NCI-H446 treated with DMSO at 0.1 percent for 48 hours (cell line): ENCODE results near the gene CNPPD1.

Experiments
- DNase-seq: peaks from one replicate; lab custom pipeline; 2025; lab: John Stamatoyannopoulos, UW

Gene CNPPD1

DNA sequence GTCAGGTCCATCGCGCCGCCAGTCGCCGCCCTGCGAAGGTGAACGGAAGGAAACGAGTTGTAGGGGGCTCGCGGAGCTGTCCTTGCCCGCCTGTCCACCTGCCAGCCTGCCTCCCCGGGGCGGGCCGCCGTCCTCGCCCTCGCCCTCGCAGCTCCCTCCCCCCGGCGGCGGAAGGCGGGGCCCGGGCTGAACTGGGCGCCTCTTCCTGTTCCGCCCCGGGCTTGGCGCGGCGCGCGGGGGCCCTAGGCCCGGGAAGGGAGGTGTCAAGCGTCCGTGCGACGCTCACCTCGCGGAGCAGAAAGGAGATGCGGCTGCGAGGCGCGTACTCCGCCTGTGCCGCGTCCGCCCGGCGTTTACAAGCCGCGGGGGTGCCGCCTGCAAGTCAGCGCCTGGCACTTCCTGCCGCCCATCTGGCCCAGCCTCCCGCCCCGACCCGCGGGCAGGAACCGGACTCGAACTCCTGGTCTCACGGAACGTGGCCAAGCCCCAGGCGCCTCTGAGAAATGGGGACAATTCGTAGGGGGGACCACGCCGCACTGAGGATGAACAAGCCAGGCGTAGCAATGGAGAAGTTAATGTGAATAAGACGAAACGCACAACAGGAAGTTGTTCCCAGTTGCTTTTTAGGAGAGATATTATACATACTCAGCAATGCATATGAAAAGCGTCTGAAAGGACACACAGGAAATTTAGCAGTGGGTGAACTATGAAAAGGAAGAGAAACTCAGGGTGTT is at the start of gene CNPPD1:
Gene CNPPD1 (minus strand): TSS at position 108 of the 734 bp plus-strand sequence. CDS start 97 bp downstream, at position 11.
- peak; percentile 27 for DNase-seq

DNA sequence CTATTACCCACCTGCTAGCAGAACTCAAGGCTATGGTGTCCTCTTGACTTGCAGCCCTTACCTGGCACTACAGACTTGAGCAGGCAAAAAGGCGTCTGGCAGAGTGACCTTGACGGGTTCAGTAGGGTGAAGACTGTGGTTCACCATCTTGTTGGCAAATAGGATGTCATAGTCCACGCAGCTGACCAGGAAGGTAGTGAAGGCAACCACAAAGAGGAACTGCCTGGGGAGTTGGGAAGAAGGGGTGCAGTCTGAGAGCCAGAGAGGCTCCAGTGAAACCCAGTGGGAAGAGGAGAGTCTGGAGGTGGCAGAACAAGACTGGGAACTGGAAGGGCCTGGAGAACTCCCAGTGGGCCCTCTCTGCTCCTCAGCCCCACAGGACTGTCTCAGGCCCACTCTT is 48.6 kb upstream of the CNPPD1 start:
- no peak for DNase-seq

DNA sequence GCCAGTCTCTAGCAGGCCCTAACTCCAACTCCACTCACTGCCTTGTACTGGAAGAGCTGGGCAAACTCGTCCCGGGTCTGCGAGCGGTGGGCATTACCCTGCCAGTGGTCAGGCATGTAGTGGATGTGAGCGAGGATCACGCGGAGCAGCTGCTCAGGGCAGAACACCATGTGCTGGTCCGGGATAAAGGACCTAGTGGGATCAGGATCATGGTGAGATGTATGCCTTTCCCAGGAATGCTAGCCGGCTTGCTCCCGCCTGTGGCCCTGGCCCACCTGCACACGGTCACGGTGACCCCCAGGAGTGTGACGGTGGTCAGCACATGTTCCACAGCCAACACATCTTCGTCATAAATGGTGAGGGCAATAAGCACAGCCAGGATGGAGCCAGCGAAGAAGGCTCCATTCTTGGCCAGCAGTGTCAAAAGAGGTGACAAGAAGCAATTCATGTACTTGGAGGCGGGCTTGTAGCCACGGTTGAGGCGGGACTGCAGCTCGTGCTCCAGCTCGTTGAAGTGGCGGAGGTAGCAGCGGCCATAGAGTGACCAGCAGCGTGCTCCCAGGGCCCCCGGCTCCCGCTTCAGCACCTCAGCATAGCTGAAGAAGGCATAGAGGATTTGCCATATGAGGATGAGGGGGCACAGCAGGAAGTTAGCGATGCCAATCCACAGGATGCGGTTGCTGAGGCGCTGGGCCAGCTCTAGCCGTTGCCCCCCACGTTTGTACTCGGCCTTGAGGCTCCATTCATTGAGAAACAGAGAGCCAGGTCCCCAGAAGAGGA is 47.3 kb upstream of the CNPPD1 start:
- DNase-seq: no peak

DNA sequence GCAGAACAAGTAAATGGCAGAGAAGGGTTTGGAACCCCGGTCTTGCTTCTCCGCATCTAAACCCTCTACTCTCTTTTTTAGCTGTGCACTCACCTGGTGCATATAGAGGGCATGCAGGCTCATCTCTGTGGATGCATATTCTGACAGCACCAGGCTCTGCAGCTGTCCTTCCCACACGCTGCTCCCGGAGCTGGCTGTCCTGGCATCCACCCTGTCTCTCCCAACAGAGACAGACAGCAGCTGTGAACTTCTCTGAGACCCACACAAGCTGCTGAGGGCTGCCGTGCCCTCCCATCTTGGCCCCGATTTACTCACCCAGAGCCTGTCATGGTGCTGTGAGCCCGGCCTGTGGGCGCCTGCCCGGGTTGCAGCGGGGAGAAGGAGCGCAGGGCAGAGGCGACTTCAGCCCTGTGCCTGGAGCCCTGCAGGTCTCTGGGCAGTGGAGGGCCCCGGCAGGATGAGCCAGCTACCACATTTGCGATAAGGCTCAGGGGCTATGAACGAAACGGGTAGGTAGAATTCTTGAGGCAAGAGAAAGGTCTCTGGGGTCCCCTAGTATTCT is 45.3 kb upstream of the CNPPD1 start:
- DNase-seq: no peak

DNA sequence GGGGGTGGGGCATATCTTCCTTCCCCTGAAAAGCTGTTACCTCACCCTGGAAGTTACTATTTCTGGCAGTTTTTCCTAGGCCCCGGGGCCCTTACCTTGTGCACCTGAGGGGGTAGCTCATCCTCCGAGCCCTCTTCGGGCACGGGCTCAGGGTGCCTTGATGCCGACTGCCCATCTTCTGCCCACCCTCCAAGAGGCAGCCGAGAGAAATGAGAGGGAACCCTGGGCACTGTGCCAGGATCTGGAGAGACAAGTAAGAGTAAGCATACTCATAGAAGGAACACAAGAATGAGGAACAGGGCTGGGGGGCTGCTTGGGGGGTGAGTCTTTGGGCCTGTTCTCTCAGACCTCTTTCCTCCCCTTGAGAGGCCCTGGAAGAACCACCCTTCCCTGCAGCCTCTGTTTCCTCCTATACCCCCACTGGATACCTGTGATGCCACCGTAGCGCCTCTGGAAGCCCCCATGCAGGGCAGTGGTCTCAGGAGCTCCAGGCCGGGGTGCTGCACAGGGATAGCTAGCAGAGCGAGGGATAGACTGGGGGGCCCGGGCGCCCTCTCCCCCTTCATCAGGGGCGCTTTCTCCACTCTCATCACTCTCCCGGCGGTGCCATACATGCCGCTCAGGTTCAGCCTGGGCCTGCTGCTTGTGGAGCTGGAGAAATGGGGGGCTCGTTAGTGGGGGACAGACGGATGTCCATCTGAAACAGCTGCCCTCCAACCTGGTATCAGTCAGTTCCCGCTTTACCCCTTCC is 44.1 kb upstream of the CNPPD1 start:
- DNase-seq: no peak

DNA sequence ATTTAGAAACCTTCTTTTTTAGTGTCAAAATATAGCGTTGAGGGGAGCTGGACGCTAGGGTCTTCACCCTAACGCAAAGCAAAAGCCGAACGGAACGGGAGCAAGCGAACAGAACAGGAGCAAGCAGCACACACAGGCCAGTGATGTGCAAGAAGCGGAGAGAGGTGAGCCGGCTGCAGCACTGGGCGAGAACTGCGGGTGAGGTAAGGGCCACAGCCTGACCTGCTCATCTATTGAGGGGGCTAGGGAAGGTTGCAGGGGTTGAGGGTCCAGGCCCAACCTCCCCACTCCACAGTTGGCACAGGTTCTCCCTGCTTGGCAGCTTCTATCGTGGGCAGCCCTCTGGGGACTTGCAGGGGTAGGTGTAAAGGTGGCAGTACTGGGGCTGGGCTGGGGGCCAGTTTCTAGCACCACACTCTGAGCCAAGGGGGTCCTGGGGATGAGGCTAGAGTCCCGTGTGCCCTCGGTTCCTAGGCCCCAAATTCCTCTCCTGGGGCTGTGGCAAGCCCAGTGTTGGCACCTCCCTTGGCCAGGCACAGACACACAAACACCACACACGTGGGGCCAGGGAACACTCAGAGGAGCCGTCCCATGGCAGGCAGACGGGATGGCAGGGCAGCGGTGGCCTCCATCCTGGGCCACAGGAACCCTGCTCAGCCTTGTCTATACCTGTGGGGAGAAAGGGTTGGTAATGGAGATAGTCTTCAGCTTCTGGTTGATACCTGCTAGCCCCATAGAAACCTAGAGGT is 43.2 kb upstream of the CNPPD1 start:
- DNase-seq: no peak

DNA sequence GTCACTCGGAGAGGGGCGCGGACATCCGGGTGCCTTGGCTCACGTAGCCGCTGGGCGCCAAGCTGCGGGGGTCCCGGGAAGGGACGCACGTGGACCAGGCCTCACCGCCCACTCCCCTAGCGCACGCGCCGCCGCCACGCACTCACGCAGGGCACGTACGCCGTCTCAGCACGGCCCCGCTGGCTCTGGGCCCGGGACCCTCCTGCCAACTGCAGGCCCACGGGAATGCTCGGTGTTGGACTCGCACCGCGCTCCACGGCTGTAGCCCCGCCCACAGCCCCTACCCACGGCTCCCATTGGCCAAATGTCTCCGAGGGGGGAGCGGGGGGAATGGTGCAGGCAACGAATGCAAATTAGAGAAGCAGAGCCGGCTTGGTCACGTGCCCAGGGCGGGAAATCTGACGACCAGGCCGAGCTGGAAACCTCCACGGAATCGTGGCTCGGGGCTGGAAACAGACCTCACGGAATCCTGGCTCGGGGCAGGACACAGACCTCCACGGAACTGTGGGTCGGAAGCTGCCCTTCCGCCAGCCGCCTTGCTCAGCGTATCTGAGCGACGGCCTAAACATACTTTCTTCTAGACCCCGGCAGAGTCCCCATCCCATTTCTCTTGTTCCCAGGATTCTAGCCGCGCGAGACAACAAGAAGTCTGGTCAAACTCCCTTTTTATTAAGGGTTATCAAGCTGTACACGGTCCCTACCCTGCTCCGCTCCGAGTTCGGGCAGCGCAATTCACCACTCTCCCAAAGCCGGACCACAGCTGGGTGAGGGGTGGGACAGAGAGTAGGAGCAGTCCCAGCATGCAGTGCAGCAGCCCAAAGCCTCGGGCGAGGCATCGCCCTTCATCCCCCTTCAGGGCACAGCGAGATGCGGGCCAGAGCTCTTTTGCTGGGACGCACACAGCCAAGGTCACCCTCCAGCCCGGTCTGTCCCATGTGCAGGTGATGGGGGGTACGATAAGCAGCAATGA is 42.3 kb upstream of the CNPPD1 start, which contains the start of gene ABCB6:
Gene ABCB6 (minus strand): TSS at position 227 of the 970 bp plus-strand sequence. CDS start 285 bp downstream, outside the sequence.
- DNase-seq: peak; percentile 91

DNA sequence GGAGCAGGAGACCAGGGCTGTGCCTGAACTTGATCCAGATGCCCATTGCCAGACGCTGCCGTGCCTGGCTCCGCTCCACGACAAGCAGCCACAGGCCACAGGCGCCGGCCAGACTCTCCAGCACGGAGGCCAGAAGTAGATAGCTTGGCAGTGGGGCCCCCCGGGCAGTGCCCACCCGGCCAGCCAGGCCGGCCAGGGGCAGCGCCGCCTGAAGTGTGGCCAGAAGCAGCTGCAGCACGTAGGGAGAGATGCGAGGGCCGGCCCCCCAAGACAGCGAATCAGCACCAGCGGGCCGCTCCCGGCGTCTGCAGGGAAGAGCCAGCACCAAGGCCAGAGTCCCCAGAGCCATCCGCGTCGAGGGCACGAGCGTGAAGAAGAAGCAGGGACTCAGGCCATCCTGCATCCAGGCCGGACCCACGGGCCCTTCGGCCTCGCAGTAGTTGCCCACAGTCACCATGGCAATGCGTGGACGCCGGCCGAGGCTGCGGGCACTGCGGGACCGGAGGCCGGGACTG is 41.5 kb upstream of the CNPPD1 start:
- DNase-seq: peak; percentile 87

DNA sequence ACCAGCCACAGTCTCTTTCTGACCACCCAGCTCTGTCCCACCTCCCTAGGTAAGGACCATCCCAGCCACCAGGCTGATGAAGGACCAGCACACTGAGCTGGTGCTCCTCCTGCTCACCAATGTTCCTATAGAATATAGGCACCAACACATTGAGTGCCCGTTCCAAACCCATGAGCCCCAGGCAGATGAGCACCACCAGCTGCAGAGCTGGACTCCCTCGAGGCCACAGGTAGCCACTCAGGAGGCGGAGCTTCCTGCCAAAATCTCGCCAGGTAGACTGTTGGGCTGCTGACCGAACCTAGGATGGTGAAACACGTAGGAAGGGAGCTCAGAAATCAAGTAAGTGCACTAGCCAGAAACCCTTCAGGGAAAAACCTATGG is 39.8 kb upstream of the CNPPD1 start:
- no peak for DNase-seq

DNA sequence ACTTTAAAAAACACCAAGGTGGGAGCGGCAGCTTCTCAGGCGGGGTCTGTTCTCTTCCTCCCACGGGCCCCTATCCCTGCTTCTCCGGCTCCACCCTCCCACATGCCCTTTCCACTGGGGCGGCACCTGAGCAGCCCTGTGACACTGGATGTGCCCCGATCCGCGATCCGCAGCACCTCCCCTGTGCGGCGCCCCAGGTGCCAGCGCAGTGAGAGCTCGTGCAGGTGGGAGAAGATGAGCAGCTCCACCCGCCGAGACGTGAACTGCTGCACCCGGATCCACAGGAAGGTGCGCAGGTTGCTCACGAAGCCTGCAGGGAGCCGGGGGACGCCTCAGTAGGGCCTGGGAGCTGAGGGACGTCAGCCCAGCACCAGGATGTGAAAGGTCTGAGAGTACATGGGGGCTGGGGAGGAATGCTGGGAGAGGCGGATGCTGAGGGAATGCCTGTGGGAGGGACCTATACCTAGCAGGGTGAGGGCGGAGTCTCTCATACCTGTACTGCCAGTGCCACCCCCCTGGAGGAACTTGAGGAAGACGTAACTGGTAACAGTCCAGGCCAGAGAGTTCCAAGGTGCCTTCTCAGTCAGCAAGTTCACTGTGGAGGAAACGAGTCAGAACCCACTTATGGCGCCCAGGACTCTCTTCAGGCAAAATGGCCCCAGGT is 39.3 kb upstream of the CNPPD1 start:
- no peak for DNase-seq

DNA sequence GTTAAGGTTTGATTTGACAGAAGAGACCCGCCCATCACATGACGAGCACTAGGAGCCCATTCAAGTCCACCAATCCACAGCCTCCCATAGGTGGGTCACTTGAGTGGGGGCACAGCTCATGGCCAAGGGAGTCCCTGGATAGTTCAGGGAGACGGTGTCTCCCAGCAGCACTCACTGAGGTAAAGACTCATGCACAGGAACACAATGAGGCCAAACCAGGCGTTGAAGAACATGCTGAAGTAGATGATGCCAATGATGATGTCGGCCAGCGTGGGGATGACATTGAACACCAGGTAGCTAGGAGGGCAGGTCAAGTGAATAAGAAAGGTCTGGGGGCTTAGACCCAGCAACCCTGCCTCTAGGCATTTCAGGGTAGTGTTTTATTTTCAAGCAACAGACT is 38.1 kb upstream of the CNPPD1 start:
- no peak for DNase-seq

DNA sequence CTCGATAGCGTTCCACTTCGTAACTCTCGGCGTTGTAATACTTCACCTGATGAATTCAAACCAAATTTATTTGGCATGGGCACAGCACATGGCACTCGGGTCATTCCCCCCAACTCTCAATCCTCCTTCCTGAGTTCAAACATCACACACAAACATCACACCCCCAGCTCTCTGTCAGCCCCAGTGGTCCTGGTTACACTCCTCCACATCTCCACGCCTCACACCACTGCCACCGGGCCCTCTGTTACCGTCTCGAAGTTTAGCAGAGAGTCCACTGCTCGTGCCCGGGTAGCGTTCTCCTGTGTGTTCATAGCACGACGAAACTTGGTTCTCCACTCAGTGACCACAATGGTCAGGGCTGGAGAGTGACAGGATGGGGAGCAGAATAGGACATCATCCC is 37.4 kb upstream of the CNPPD1 start:
- no peak for DNase-seq

DNA sequence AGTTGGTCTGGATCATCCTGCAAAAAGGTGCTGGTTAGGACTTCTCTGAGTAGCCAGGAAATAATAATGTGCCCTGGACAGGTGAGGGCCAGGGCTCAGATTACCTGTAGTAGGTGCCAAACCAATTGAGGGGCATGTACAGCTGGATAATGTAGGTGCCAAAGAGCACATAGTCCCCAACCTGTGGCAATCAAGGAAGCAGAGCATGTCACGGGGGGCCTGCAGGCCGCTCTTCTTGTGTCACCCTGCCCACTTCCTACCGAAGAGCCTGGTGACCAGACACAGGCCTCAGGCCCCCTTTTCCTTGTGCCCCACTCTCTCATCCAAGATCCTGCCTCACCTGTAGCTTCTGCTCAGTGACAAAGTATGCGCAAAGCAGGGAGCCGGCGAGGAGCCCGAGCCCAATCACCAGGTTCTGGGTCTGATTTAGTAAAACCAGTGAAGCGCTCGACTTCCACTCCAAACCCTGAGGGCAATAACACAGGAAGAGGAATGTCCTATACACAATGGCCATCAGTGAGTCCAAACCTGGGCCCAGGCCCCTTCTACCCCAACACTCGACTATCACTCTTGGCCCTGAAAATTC is 36.9 kb upstream of the CNPPD1 start:
- DNase-seq: no peak

DNA sequence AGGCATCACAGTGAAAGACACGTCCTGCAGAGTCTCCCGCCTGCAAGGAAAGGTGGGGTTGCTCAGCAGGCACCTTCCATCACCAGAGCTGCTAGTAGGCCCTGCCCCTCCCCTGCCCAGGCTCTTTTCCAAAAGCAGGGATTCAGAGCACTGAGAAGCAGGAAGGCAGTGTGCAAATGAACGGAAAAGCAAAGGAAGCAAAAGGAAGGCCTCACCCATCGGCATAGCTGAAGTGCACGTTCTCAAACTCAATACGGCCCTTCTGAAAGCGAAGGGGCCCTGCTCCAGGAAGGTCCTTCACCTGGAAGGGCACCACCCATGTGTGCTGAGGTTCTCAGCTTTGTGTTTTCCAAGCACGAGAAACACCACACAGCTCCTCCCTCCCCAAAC is 36.3 kb upstream of the CNPPD1 start:
- no peak for DNase-seq

DNA sequence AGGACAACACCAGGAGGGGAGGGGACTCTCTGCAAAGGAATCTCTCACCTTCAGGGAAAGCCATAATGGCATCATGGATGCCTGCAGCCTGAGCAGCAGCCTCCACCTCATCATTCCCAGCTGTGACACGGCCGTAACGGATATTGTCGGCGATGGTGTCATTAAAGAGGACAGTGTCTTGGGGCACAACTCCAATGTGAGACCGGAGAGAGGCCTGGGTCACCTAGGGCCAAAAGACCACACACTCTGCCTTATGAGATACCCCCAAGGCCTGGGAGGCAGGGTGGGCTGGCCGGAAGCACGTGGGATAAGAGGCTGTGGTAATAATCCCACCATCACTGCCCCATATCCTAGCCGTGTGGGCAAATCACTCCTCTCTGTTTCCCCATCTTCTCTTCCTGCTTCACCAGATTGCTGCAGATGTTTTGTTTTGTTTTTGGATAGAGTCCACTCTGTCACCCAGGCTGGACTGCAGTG is 34.2 kb upstream of the CNPPD1 start:
- DNase-seq: no peak

DNA sequence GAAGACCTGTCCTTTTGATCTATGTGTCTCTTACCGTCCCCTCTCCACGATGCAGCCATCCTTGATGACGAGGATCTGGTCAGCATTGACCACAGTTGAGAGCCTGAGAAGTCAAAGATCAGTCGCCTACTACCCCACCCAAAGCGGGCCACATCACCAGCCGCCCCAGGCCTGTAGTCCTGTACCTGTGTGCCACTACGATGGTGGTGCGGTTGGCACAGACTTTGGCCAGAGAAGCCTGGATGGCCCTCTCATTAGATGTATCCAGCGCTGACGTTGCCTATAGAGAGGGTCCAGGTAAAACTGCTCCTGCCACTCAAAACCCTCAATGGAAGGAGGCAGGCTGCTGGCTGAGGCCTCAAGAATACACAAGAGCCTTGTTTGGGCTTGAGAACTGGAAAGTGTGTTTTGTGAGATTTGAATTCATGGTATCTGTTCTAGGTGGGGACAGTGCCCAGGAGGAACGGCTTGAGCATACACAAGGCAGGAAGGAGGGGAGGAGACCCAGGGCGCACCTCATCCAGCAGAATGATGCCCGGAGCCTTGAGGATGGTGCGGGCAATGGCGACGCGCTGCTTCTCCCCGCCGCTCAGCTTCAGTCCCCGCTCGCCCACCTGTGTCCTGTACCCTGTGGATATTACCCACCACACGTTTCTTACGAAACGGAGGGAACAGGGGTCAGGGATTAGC is 33.6 kb upstream of the CNPPD1 start:
- no peak for DNase-seq

DNA sequence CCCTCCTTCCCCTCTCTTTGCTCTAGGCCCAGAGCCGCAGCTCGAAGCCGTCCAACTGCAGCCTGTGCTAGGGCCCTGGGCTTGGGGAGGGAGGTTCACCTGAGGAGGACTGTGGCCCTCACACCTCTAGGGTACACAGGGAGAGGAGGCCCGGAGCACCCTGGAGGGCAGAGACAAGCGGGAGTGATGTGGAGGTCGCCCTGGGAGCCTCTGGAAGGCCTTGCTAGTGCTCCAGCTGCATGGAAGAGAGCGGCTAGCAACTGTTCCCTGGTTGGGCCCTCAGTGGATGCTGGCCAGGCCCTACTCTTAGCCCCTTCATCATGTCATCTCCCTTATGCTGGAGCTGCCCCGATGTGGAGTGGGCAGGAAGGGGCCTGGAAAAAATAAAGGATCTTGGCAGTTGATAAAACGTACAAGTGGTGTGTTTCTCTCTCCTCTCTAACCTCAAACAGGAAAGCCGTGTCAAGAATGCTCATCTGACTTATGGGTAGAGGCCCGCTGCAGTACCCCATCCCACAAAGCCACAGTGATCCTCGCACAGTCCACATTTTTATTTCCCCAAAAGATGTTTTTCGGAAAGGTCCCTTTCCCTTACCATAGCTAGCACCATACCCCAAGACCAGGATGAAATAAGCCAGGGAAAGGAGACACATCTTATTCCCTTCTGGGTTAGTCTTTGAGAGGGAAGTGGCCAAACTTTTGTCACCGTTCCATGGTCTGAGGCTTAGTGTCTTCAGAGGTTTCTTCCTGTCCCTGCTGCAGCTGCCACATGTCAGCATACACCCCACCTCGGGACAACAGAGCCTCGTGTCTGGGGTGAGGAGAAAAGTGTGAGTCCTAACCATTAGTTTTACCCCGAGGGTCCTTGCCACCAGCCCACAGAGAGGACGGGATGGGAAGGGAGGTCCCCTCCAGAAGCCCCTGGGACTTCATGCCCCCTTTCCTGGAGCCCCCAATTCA is 32.8 kb upstream of the CNPPD1 start:
- no peak for DNase-seq
